Measurements from ENCODE around the gene ERRFI1. TPM values are rescaled to one million over a fixed set of nuclear protein-coding genes. Genes with fewer than 3 reads are reported as not detected.
"Not testable (repeated sequence)": the region's sequence is repeated elsewhere in the genome, so short reads cannot be mapped to it uniquely, and the experiment has no call there.

The ERRFI1 gene
- 0.86 and 1.6 TPM in 2 replicates for total RNA-seq

GRCh38 chr1:8026153-8026975, at the start of gene ERRFI1:
Gene ERRFI1, minus strand, starts transcription at chr1:8026309. Its CDS starts 10,690 bp downstream, at chr1:8015619.
- intact Hi-C loops (cut with micrococcal nuclease), result loop anchor here (1.0 kb wide), 1 partner anchor 292 kb away; the partner anchor contains the start of gene SLC45A1

GRCh38 chr1:8075511-8076051, 49.5 kb upstream of the ERRFI1 start:
- intact Hi-C loops (cut with micrococcal nuclease), result no loop called here

- intact Hi-C loops (cut with micrococcal nuclease), result no loop called here
Observed at GRCh38 chr1:8073112-8073855, 47.2 kb upstream of the ERRFI1 start.

- intact Hi-C loops (cut with micrococcal nuclease), result no loop called here
Observed at GRCh38 chr1:8070381-8070811, 44.3 kb upstream of the ERRFI1 start.

GRCh38 chr1:8069614-8070320, 43.7 kb upstream of the ERRFI1 start:
- intact Hi-C loops (cut with micrococcal nuclease), result not testable (repeated sequence)

- intact Hi-C loops (cut with micrococcal nuclease), result no loop called here
Observed at GRCh38 chr1:8065369-8065768, 39.3 kb upstream of the ERRFI1 start.

- intact Hi-C loops (cut with micrococcal nuclease), result no loop called here
Observed at GRCh38 chr1:8063298-8064036, 37.4 kb upstream of the ERRFI1 start.

- intact Hi-C loops (cut with micrococcal nuclease), result no loop called here
Observed at GRCh38 chr1:8062861-8063260, 36.8 kb upstream of the ERRFI1 start.

GRCh38 chr1:8061673-8062386, 35.7 kb upstream of the ERRFI1 start:
- intact Hi-C loops (cut with micrococcal nuclease), result no loop called here

- intact Hi-C loops (cut with micrococcal nuclease), result no loop called here
Observed at GRCh38 chr1:8061210-8061609, 35.1 kb upstream of the ERRFI1 start.

GRCh38 chr1:8059161-8059622, 33.1 kb upstream of the ERRFI1 start:
- intact Hi-C loops (cut with micrococcal nuclease), result no loop called here

- intact Hi-C loops (cut with micrococcal nuclease), result not testable (repeated sequence)
Observed at GRCh38 chr1:8057779-8058178, 31.7 kb upstream of the ERRFI1 start.

GRCh38 chr1:8055973-8056372, 29.9 kb upstream of the ERRFI1 start:
- intact Hi-C loops (cut with micrococcal nuclease), result no loop called here

GRCh38 chr1:8053878-8054567, 27.9 kb upstream of the ERRFI1 start:
- intact Hi-C loops (cut with micrococcal nuclease), result no loop called here

- intact Hi-C loops (cut with micrococcal nuclease), result no loop called here
Observed at GRCh38 chr1:8051650-8052049, 25.5 kb upstream of the ERRFI1 start.

- intact Hi-C loops (cut with micrococcal nuclease), result not testable (repeated sequence)
Observed at GRCh38 chr1:8049229-8049628, 23.1 kb upstream of the ERRFI1 start.

GRCh38 chr1:8047686-8048445, 21.8 kb upstream of the ERRFI1 start:
- intact Hi-C loops (cut with micrococcal nuclease), result no loop called here

- intact Hi-C loops (cut with micrococcal nuclease), result no loop called here
Observed at GRCh38 chr1:8047112-8047511, 21.0 kb upstream of the ERRFI1 start.

- intact Hi-C loops (cut with micrococcal nuclease), result no loop called here
Observed at GRCh38 chr1:8046391-8046790, 20.3 kb upstream of the ERRFI1 start.
